HUDEP-2 (cell line): ENCODE data around the gene DGKE.

Source experiments
- DNase-seq, 76 experiments: peaks; one replicate each; lab custom pipeline; 2025; ENCODE audit not compliant: unreplicated experiment in 76 of 76; lab: John Stamatoyannopoulos, UW

Gene DGKE

DNA sequence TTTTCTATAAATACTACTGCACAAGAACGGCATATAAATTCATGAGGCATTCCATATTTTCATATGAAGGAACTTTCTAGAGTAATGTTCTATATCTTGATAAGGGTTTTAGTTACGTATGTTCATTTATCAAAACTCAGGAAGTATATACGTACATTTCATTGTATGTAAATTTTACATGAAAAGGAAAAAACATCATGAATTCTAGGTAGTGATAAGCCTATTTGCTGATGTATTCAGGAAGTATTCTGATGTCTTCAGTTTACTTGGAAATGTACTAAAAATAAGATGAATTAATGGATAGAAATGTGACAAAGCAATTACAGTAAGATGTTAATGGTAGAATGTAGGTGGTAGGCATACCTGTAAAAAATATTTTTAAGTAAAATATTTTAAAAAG, 4.7 kb downstream of the DGKE start:
- DNase-seq = no peak

- no peak for DNase-seq
Measured at GRCh38 chr17:56842577-56842976, 8.6 kb downstream of the DGKE start.

DNA sequence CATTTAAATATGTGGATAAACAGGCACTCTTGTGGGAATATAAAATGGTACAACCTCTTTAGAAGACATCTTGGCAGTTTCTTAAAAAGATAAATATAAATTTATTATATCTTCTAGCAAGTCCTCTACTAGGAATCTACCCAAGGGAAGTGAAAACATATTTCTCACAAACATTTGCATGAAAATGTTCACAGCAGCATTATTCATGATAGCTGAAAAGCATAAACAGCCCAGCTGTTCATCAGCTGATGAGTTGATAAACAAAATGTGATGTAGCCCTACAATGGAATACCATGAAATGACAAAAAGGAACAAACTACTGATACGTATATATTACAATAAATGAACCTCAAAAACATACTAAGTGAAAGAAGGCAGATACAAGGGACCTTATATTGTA, 12.0 kb downstream of the DGKE start:
- DNase-seq = no peak

GRCh38 chr17:56847106-56847505, 13.2 kb downstream of the DGKE start:
- peak in 1 of 76 experiments; percentile 1 for DNase-seq

- no peak for DNase-seq
Measured at GRCh38 chr17:56849131-56849530, 15.2 kb downstream of the DGKE start.

GRCh38 chr17:56850591-56850990, 16.6 kb downstream of the DGKE start:
- DNase-seq = no peak

DNA sequence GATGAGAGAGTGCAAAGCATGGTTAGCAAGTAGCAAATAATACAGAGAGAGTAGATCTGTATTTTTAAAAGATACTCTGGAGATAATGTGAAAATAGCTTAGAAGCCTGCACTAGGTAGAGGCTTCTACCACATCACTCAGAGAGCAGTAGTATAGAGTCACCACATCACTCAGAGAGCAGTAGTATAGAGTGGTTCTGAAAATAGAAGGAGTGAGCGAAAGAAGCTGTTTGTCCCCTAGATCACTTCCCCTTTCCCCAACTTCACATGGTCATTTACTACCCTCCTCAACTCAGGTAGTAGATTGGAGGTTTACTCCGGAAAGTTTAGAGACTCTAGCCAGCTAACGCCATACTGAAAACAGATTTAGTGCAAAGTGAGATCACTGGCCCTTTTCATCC, 17.1 kb downstream of the DGKE start:
- no peak for DNase-seq

- DNase-seq = no peak
Measured at GRCh38 chr17:56861899-56862298, 27.9 kb downstream of the DGKE start.

GRCh38 chr17:56863974-56864373, 30.0 kb downstream of the DGKE start:
- no peak for DNase-seq

GRCh38 chr17:56866076-56866475, 32.1 kb downstream of the DGKE start:
- no peak for DNase-seq

GRCh38 chr17:56866496-56866895, 32.5 kb downstream of the DGKE start:
- peak in 16 of 76 experiments; percentile 3 to 30 (median 8) for DNase-seq

GRCh38 chr17:56867948-56868376, 34.0 kb downstream of the DGKE start:
- DNase-seq = no peak

DNA sequence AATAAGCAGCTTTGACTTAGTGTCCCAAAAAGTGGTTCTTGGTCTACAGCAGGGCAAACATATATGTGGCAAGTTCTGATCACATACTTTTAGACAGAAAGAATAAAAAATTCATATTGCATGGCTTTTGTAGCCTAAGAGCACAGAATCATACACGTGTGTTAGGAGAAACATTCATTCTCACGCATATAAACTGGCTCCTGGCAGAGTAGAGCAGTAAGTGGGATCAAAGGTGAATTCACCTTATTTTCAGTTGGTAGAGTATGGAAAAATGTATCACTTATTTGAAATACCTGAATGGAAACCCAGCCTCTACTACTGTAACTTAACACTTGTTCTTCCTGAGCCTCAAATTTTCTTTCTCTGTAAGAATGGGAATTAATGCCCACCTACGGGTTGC, 34.8 kb downstream of the DGKE start:
- no peak for DNase-seq

GRCh38 chr17:56870081-56870651, 36.2 kb downstream of the DGKE start:
- DNase-seq = no peak

GRCh38 chr17:56876766-56877179, 42.8 kb downstream of the DGKE start:
- DNase-seq = no peak

DNA sequence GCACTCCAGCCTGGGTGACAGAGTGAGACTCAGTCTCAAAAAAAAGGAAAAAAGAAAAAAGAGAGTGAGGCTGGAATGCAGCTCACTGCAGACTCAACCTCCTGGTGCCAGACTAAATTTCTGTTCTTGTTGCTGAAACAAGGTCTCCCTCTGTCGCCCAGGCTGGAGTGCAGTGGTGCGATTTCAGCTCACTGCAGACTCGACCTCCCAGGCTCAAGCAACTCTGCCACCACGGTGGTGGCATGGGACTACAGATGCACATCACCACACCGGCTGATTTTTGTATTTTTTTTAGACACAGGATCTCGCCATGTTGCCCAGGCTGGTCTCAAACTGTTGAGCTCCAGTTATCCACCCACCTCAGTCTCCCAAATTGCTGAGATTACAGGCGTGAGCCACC, 45.3 kb downstream of the DGKE start:
- DNase-seq = no peak

GRCh38 chr17:56880133-56880532, 46.2 kb downstream of the DGKE start:
- no peak for DNase-seq

GRCh38 chr17:56880571-56880970, 46.6 kb downstream of the DGKE start:
- DNase-seq = no peak

GRCh38 chr17:56881685-56882295, 47.8 kb downstream of the DGKE start:
- DNase-seq = no peak

DNA sequence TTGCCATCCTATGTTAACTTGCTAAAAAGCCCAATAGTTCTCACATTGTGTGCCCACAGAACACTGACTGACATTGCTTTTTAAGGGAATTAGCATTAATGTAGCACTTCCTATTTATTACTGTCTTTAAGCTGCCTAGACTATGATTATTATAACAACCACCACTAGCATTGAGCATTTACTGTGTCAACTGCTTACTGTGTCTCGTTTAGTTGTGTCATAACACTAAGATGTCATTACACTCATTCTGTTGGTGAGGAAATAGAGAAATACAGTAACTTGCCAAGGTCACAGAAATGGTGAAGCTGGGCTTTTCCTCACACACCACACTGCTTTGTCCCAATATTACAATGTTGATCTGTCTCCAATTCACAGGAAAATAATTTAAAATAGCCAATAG, 49.7 kb downstream of the DGKE start:
- DNase-seq = no peak

GRCh38 chr17:56884483-56885311, 50.7 kb downstream of the DGKE start:
- DNase-seq = no peak

- DNase-seq = peak in 1 of 76 experiments; percentile 2
Measured at GRCh38 chr17:56885312-56885657, 51.3 kb downstream of the DGKE start.
